Lung (tissue), 12 donors: Measurements from ENCODE around the gene KCNC1. TPM values are rescaled to one million over a fixed set of nuclear protein-coding genes. Genes with fewer than 3 reads are reported as not detected.
A peak's percentile ranks its signal among the peaks of the same experiment; 100 is the strongest.

Experiments used
- ATAC-seq: fragments of 200-7000 bp; cut with Tn5 transposase; one replicate; pipeline ENCODE4 v1.9.1; 2020; ENCODE audit warnings: moderate number of reproducible peaks; ENCODE audit not compliant: insufficient read depth, low FRiP score
- DNase-seq, 3 donors: peaks; one replicate each; pipeline ENCODE4 v3.0.0-alpha.2; 2013 to 2017
- H3K27ac ChIP-seq, 2 donors: one replicate each; pipeline ENCODE4 v1.5.1; 2013; ENCODE audit warnings: mild to moderate bottlenecking in 2 of 2, moderate library complexity in 2 of 2, control low read depth in 1 of 2, inconsistent platforms in 1 of 2, low read depth in 1 of 2, low read length in 1 of 2
- H3K27me3 ChIP-seq, 3 donors: one replicate each; pipeline ENCODE4 v1.5.1; 2013; ENCODE audit warnings: low read length in 2 of 3; ENCODE audit not compliant: control insufficient read depth in 3 of 3, insufficient read depth in 3 of 3
- H3K36me3 ChIP-seq, 4 donors: one replicate each; pipeline ENCODE4 v1.5.1; 2013; ENCODE audit warnings: low read length in 4 of 4, mild to moderate bottlenecking in 1 of 4, moderate library complexity in 1 of 4; ENCODE audit not compliant: control insufficient read depth in 4 of 4, insufficient read depth in 4 of 4
- H3K4me1 ChIP-seq, 5 donors: one replicate each; pipeline ENCODE4 v1.5.1; 2013; ENCODE audit warnings: low read length in 5 of 5, mild to moderate bottlenecking in 2 of 5, moderate library complexity in 1 of 5; ENCODE audit not compliant: control insufficient read depth in 5 of 5, insufficient read depth in 5 of 5
- H3K4me3 ChIP-seq: one replicate; pipeline ENCODE4 v1.5.1; 2013; ENCODE audit warnings: mild to moderate bottlenecking, control low read depth, moderate library complexity
- H3K9ac ChIP-seq, 2 donors: one replicate each; pipeline ENCODE4 v1.5.1; 2013; ENCODE audit warnings: low read length in 2 of 2, control low read depth in 1 of 2; ENCODE audit not compliant: insufficient read depth in 1 of 2
- H3K9me3 ChIP-seq, 4 donors: one replicate each; pipeline ENCODE4 v1.5.1; 2013; ENCODE audit warnings: low read length in 3 of 4, mild to moderate bottlenecking in 1 of 4, moderate library complexity in 1 of 4; ENCODE audit not compliant: control insufficient read depth in 4 of 4, insufficient read depth in 3 of 4
- CTCF ChIP-seq: IDR thresholded peaks from 2 replicates; pipeline ENCODE4 v1.5.1; 2012; ENCODE audit warnings: mild to moderate bottlenecking; ENCODE audit errors: control extremely low read depth, extremely low read depth
- WGBS, 2 donors: extraction: QIAGEN DNeasy Blood & Tissue Kit; methylation state at CpG; one replicate each; pipeline ENCODE4 v1.1.7; 2013; 5-methylcytosine and 5-hydroxymethylcytosine counted together
- polyA plus RNA-seq, 2 donors: library from polyadenylated mRNA; stranded (reverse); fragments of 200-250 nt; gene quantifications; one replicate each; pipeline ENCODE4 v1.2.1, GENCODE V29; 2013
- total RNA-seq, 2 donors: library from RNA; depleted of rRNA in 1 of 2; stranded (reverse); fragments of >200 nt in 1 of 2; gene quantifications; one replicate each; pipeline ENCODE4 v1.2.1, GENCODE V29; 2014 to 2021
- donor health status: control.
- donor health status: control.
- donor health status: Bipolar disorder and iron deficiency.
- donor health status: healthy.
- donor health status: DM: yes; HTN: yes; CAD: no.

The KCNC1 gene
- total and polyA plus RNA-seq, 4 donors, result 0.01 TPM; not detected in 3

DNA sequence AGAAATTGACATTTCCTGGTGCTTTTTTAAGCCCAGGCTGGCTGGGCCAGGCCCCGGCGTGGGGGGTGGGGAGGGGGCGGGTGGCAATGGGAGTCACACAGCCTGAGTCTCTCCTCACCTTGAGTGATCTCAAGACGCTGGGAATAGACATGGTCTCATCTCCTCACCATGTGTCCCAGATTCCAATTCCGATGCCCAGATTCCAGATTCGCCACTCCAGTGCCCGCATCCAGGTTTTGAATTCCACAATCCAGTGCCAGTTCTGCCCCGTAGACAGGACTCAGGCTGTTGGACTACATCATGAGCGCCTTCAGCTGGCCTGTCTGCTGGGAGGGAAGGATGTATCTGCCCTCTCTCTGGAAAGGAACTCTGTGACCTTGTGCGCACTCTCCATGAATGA lies 19.1 kb downstream of the KCNC1 start:
- no peak overlapping the region for H3K27ac ChIP-seq
- ATAC-seq (no peak), DNase-seq (no peak)
- peaks cover 0 to 5% (median 0%) of the 10 kb centered on the region in 3 donors for H3K27me3 ChIP-seq
- no peak overlapping the region for H3K9ac ChIP-seq
- H3K36me3 ChIP-seq, result no peaks in the 10 kb centered on the region
- no peaks in the 10 kb centered on the region for H3K4me1 ChIP-seq
- H3K4me3 ChIP-seq, result no peak overlapping the region
- no peak for TF ChIP-seq CTCF
- 79 to 88% methylated on average over 10 of the region's 10 CpGs for WGBS, 2 donors
- no peaks in the 10 kb centered on the region for H3K9me3 ChIP-seq

DNA sequence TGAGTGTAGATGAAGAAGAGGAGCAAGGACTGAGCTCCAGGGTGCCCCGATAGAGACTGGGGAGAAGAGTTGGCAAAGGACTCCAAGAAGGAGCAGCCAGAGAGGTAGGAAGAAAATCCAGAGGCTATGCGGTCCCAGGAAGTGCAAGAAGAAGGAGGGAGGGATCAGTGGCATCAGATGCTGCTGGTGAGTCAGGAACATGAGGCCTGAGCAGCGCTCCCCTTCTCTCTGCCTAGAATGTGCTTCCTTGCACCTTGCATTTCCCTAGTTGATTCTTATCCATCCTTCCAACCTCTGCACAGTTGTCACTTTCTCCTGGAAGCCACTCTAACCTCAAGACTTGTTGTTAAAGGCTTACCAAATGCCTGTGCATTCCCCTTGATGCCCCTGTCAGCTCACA lies 21.3 kb downstream of the KCNC1 start:
- Histone ChIP-seq H3K36me3 (no peaks in the 10 kb centered on the region), H3K27ac (no peak overlapping the region), H3K9me3 (no peaks in the 10 kb centered on the region), H3K4me1 (no peaks in the 10 kb centered on the region), H3K9ac (no peak overlapping the region), H3K4me3 (no peak overlapping the region), H3K27me3 (peaks cover 0 to 5% (median 0%) of the 10 kb centered on the region in 3 donors)
- DNase-seq (no peak), ATAC-seq (no peak)
- WGBS, 2 donors, result 77 to 83% methylated on average over 3 of the region's 3 CpGs
- no peak for TF ChIP-seq CTCF

DNA sequence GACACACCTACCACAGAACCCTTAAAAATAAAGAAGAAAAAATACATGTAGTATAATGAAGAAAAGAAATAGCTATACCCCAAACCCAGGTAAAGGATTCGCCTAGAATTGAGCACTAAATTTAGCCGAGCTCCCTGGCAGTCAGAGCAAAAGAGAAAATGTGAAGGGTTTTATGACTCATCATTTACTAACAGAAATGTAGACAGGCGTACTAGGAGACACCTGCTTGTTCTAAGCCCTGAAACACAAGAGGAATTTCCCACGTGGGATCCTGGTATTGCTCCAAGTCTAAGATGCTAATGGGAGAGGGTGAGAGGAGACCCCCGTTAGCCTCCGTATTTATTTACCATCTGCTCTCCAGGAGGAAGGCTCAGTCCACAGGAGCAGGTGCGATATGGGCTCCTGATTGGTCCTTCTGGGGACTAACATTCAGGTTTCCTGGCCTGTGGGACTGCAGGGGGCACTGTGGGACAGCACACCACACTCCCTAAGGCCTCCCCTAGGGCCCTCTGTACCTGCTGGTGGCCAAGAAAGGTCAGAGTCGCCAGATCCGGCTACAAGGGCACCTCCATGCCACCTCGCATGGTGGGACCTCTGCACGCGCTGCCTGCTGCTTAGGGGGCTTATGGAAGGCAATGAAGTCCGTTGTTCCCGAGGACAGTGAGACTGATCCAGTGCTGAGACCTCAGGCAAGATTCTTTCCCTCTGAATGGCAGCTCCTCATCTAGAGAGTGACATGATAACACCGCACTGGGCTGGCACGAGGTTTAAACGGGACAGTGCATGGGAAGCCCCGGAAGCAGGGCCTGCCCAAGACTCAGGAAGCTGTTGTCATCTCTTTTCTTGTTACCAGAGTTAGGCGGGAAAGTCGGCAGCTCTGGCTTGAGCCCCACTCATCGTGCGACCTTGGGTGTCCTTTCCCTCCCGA lies 25.8 kb downstream of the KCNC1 start:
- H3K4me3 ChIP-seq, result no peak overlapping the region
- peak; percentile 15 for TF ChIP-seq CTCF
- ATAC-seq (peak; percentile 62), DNase-seq (peak in 1 of 3 donors; percentile 28)
- WGBS, 2 donors, result 56 to 63% methylated on average over 23 of the region's 23 CpGs
- H3K9me3 ChIP-seq, result no peaks in the 10 kb centered on the region
- H3K27me3 ChIP-seq, result no peaks in the 10 kb centered on the region
- no peak overlapping the region for H3K27ac ChIP-seq
- no peak overlapping the region for H3K9ac ChIP-seq
- no peaks in the 10 kb centered on the region for H3K4me1 ChIP-seq
- no peaks in the 10 kb centered on the region for H3K36me3 ChIP-seq
